Putamen (tissue), 1 donor: Measurements from ENCODE around the gene CALCB.

Experiments used
- DNase-seq: peaks from one replicate; pipeline ENCODE4 v3.0.0-alpha.2; 2016; ENCODE audit warnings: low spot score

The CALCB gene

DNA sequence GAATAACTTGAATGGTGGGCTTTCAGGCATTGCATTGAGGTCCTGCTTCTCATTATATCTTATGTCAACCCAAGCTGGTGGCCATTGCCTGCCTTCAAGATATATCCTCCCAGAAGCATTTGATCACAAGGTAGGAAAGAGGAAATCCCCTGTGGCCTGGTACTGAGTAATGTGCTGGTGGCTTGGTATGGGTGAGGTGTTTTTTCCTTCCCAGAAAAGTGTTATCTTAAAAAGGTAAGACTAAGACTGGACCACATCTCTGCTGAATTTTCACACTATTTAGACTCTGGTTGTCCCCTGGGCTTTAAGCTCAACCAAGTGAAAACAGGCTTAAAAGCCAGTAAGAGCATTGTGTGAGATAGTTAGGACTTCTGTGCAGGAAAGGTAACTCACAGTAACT lies 45.0 kb downstream of the CALCB start:
- no peak for DNase-seq

DNA sequence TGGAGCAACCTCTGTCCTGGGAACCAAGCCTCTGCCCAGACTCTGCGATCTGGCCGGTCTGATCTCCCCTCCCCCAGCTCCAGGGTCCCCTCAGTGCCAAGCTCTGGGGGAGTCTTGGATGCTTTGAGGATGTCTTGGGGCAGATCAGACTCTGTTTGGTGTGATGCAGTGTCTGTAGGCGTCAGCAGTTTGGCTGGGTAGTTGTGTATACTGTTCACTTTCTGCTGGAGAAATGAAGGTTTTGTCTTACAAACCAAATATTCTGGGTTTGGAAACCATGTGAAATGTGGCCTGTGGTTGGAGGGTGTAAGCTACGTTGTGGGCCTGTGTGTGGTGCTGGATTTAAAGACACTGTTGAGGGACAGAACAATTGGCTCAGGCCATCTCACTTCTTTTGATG lies 46.0 kb downstream of the CALCB start:
- no peak for DNase-seq

DNA sequence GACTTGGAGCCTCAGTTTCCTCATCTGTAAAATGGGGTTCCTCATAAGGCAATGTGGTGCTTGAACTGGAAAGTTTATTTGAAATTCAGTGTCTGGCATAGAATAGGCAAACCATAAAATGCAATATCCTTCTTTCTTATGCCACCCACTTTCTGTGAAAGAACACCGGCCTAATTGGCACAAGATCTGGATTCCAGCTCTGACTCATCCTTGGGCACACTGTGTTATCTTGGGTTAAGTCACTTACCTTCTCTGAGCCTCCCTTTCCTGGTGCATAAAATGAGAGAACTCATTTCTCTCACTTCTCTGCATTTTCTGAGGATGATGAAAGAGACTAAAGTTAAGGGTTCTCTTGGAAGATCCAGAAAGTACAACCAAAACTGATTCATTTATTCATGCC lies 46.4 kb downstream of the CALCB start:
- no peak for DNase-seq

DNA sequence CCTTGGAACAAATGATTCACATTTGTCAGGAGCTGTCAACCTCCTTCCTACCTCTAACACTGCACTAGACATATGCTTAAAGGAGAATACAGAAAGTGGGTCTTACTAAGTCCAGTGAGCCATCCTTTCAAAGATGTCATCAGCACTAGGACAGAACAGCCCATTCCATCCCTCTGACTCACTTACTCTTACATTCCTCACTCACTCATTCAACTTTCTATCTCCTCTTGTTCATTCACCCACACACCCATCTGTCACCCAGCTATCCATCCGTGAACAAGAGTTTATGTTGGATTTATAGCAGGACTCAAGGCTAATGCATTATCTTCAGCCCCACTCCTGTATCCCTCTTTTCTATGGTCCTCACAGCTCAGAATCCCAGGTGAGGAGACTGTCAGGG lies 50.5 kb downstream of the CALCB start:
- no peak for DNase-seq

DNA sequence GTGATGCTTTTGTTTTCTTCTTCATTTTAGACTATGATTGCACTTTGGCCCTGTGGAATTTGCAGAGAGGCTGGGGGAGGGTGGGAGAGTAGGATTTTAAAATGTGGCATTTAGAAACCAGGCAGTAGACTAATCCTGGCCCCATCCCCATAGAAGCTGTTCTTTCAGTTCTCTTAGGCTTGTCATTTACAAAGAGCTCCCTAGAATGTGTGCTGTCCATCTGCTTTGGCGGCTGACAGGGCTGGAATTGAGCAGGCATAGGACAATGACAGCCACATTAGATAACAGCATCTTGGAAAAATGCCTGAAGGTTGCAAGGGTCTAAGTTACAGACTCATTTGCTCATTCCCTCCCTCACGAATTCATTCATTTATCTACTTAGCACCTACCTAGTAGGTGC lies 51.1 kb downstream of the CALCB start:
- DNase-seq: no peak

DNA sequence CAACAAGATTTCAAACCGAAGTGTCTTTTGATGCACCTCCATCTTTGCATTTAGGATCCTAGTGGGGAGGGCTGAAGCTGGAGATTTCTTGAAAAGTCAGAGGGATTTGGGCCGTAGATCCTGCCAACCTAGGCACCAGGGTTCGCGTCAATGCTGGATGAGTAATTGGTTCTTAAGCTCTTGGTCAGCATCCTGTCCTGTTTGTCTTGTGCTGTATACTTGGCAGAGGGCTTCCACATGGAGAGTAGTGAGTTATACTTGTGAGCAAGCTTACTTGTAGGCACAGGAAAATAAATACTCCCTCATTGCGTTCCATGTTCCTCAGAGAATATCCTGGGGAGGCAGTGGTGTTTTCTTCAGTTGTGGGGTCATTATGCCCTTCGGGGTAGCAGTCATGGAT lies 53.9 kb downstream of the CALCB start:
- DNase-seq: no peak
